K562 (cell line): ENCODE results near the gene ALK. TPM values are rescaled to one million over a fixed set of nuclear protein-coding genes. Genes with fewer than 3 reads are reported as not detected.

Source experiments
- CHD7 ChIP-seq: fragments of 200-600 bp; sonication (generic); IDR thresholded peaks from one replicate; pipeline ENCODE4 v1.6.1; 2012; ENCODE audit warnings: mild to moderate bottlenecking, low read depth, low read length, inconsistent platforms
- polyA plus RNA-seq, 8 experiments: library from polyadenylated mRNA; depleted of rRNA in 4 of 8; stranded (reverse) in 5 of 8; unstranded in 3 of 8; fragments of >200 nt; fragmentation: Nextera tagmentation in 2 of 8; fragmentation: Illumina TruSeq in 1 of 8; extraction: Ambion mirVana in 2 of 8; extraction: Trizol in 1 of 8; gene quantifications; 2 replicates each; pipeline versions ENCODE4 v1.2.1 to v1.2.3, GENCODE V29; 2011 to 2014; ENCODE audit warnings: inconsistent platforms in 1 of 8, missing spikeins in 1 of 8
- total RNA-seq, 7 experiments: library from RNA; depleted of rRNA in 6 of 7; stranded (reverse); fragments of >200 nt in 6 of 7; fragmentation: Illumina TruSeq in 2 of 7; extraction: Trizol in 2 of 7; gene quantifications; 2 replicates each; pipeline versions ENCODE4 v1.2.1 to v1.2.3, GENCODE V29; 2011 to 2021; ENCODE audit warnings: low replicate concordance in 1 of 7

Gene ALK
- total and polyA plus RNA-seq, 9 of the 15 experiments (the other 6 are each of a cell fraction or from before 2014, with no cell fraction given) = not detected

- peak; percentile 53 for TF ChIP-seq CHD7
Measured at GRCh38 chr2:29433920-29434319, 487.5 kb downstream of the ALK start (continued).
